HepG2 (cell line): ENCODE results near the gene EFCAB8. TPM values are rescaled to one million over a fixed set of nuclear protein-coding genes. Genes with fewer than 3 reads are reported as not detected.

Experiments
- RBM22 ChIP-seq: fragments of 200-400 bp; formaldehyde crosslinking; optimal IDR thresholded peaks from 2 replicates; pipeline ENCODE3; 2017; ENCODE audit warnings: mild to moderate bottlenecking, low read length, moderate library complexity
- SIN3B ChIP-seq: fragments of 150-350 bp; IDR thresholded peaks from 2 replicates; pipeline ENCODE4 v1.6.1; 2014; ENCODE audit warnings: low read length
- ZNF34 ChIP-seq: sonication (generic); formaldehyde crosslinking; IDR thresholded peaks from 2 replicates; pipeline ENCODE4 v1.4.0; 2020; ENCODE audit warnings: mild to moderate bottlenecking, missing genetic modification reagents, borderline replicate concordance
- ZNF570 ChIP-seq: sonication (generic); formaldehyde crosslinking; IDR thresholded peaks from 2 replicates; pipeline ENCODE4 v1.4.0; 2020; ENCODE audit warnings: mild to moderate bottlenecking, missing genetic modification reagents, borderline replicate concordance
- polyA plus RNA-seq, 8 experiments: library from polyadenylated mRNA; depleted of rRNA in 3 of 8; stranded (reverse) in 7 of 8; unstranded in 1 of 8; fragments of >200 nt; fragmentation: Illumina TruSeq in 4 of 8; extraction: Trizol in 4 of 8; gene quantifications; 2 replicates each; pipeline versions ENCODE4 v1.2.1 to v1.2.3, GENCODE V29; 2011 to 2016; ENCODE audit warnings: low read depth in 4 of 8, missing spikeins in 1 of 8, mixed read lengths in 1 of 8; ENCODE audit not compliant: insufficient read depth in 1 of 8
- total RNA-seq, 5 experiments: library from RNA; depleted of rRNA; stranded (reverse); fragments of >200 nt; fragmentation: Illumina TruSeq; extraction: Trizol; gene quantifications; 2 replicates each; pipeline ENCODE4 v1.2.3, GENCODE V29; 2016; ENCODE audit warnings: low read depth in 1 of 5
- TF ChIP-seq, protein P1 (sequence below): sonication (generic); formaldehyde crosslinking; IDR thresholded peaks from 2 replicates; pipeline ENCODE4 v1.4.0; 2020; ENCODE audit warnings: missing genetic modification reagents
- TF ChIP-seq, protein P2 (sequence below): sonication (generic); formaldehyde crosslinking; IDR thresholded peaks from 2 replicates; pipeline ENCODE4 v1.4.0; 2020; ENCODE audit warnings: missing genetic modification reagents, borderline replicate concordance
- TF ChIP-seq, protein P3 (sequence below): sonication (generic); formaldehyde crosslinking; IDR thresholded peaks from 2 replicates; pipeline ENCODE4 v1.4.0; 2020; ENCODE audit warnings: mild to moderate bottlenecking, missing genetic modification reagents

EFCAB8 gene
- total and polyA plus RNA-seq, 2 of the 13 experiments (the other 11 are each of a cell fraction or from before 2014, with no cell fraction given) = 0.15 to 0.22 TPM

- TF ChIP-seq, protein P1, sequence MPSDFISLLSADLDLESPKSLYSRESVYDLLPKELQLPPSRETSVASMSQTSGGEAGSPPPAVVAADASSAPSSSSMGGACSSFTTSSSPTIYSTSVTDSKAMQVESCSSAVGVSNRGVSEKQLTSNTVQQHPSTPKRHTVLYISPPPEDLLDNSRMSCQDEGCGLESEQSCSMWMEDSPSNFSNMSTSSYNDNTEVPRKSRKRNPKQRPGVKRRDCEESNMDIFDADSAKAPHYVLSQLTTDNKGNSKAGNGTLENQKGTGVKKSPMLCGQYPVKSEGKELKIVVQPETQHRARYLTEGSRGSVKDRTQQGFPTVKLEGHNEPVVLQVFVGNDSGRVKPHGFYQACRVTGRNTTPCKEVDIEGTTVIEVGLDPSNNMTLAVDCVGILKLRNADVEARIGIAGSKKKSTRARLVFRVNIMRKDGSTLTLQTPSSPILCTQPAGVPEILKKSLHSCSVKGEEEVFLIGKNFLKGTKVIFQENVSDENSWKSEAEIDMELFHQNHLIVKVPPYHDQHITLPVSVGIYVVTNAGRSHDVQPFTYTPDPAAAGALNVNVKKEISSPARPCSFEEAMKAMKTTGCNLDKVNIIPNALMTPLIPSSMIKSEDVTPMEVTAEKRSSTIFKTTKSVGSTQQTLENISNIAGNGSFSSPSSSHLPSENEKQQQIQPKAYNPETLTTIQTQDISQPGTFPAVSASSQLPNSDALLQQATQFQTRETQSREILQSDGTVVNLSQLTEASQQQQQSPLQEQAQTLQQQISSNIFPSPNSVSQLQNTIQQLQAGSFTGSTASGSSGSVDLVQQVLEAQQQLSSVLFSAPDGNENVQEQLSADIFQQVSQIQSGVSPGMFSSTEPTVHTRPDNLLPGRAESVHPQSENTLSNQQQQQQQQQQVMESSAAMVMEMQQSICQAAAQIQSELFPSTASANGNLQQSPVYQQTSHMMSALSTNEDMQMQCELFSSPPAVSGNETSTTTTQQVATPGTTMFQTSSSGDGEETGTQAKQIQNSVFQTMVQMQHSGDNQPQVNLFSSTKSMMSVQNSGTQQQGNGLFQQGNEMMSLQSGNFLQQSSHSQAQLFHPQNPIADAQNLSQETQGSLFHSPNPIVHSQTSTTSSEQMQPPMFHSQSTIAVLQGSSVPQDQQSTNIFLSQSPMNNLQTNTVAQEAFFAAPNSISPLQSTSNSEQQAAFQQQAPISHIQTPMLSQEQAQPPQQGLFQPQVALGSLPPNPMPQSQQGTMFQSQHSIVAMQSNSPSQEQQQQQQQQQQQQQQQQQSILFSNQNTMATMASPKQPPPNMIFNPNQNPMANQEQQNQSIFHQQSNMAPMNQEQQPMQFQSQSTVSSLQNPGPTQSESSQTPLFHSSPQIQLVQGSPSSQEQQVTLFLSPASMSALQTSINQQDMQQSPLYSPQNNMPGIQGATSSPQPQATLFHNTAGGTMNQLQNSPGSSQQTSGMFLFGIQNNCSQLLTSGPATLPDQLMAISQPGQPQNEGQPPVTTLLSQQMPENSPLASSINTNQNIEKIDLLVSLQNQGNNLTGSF (CRISPR knock-in tag) = peak; percentile 32; the same call in 1 of the 2 replicates
- TF ChIP-seq SIN3B (0 out of 2 replicates have a peak, but pooled peaks have one; percentile 48), ZNF570 (CRISPR knock-in tag) (no peak), RBM22 (peak; percentile 42), ZNF34 (no peak; the same call in none of the 2 replicates)
- TF ChIP-seq, protein P2, sequence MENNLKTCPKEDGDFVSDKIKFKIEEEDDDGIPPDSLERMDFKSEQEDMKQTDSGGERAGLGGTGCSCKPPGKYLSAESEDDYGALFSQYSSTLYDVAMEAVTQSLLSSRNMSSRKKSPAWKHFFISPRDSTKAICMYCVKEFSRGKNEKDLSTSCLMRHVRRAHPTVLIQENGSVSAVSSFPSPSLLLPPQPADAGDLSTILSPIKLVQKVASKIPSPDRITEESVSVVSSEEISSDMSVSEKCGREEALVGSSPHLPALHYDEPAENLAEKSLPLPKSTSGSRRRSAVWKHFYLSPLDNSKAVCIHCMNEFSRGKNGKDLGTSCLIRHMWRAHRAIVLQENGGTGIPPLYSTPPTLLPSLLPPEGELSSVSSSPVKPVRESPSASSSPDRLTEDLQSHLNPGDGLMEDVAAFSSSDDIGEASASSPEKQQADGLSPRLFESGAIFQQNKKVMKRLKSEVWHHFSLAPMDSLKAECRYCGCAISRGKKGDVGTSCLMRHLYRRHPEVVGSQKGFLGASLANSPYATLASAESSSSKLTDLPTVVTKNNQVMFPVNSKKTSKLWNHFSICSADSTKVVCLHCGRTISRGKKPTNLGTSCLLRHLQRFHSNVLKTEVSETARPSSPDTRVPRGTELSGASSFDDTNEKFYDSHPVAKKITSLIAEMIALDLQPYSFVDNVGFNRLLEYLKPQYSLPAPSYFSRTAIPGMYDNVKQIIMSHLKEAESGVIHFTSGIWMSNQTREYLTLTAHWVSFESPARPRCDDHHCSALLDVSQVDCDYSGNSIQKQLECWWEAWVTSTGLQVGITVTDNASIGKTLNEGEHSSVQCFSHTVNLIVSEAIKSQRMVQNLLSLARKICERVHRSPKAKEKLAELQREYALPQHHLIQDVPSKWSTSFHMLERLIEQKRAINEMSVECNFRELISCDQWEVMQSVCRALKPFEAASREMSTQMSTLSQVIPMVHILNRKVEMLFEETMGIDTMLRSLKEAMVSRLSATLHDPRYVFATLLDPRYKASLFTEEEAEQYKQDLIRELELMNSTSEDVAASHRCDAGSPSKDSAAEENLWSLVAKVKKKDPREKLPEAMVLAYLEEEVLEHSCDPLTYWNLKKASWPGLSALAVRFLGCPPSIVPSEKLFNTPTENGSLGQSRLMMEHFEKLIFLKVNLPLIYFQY (CRISPR knock-in tag) = peak; percentile 93
- TF ChIP-seq, protein P3, sequence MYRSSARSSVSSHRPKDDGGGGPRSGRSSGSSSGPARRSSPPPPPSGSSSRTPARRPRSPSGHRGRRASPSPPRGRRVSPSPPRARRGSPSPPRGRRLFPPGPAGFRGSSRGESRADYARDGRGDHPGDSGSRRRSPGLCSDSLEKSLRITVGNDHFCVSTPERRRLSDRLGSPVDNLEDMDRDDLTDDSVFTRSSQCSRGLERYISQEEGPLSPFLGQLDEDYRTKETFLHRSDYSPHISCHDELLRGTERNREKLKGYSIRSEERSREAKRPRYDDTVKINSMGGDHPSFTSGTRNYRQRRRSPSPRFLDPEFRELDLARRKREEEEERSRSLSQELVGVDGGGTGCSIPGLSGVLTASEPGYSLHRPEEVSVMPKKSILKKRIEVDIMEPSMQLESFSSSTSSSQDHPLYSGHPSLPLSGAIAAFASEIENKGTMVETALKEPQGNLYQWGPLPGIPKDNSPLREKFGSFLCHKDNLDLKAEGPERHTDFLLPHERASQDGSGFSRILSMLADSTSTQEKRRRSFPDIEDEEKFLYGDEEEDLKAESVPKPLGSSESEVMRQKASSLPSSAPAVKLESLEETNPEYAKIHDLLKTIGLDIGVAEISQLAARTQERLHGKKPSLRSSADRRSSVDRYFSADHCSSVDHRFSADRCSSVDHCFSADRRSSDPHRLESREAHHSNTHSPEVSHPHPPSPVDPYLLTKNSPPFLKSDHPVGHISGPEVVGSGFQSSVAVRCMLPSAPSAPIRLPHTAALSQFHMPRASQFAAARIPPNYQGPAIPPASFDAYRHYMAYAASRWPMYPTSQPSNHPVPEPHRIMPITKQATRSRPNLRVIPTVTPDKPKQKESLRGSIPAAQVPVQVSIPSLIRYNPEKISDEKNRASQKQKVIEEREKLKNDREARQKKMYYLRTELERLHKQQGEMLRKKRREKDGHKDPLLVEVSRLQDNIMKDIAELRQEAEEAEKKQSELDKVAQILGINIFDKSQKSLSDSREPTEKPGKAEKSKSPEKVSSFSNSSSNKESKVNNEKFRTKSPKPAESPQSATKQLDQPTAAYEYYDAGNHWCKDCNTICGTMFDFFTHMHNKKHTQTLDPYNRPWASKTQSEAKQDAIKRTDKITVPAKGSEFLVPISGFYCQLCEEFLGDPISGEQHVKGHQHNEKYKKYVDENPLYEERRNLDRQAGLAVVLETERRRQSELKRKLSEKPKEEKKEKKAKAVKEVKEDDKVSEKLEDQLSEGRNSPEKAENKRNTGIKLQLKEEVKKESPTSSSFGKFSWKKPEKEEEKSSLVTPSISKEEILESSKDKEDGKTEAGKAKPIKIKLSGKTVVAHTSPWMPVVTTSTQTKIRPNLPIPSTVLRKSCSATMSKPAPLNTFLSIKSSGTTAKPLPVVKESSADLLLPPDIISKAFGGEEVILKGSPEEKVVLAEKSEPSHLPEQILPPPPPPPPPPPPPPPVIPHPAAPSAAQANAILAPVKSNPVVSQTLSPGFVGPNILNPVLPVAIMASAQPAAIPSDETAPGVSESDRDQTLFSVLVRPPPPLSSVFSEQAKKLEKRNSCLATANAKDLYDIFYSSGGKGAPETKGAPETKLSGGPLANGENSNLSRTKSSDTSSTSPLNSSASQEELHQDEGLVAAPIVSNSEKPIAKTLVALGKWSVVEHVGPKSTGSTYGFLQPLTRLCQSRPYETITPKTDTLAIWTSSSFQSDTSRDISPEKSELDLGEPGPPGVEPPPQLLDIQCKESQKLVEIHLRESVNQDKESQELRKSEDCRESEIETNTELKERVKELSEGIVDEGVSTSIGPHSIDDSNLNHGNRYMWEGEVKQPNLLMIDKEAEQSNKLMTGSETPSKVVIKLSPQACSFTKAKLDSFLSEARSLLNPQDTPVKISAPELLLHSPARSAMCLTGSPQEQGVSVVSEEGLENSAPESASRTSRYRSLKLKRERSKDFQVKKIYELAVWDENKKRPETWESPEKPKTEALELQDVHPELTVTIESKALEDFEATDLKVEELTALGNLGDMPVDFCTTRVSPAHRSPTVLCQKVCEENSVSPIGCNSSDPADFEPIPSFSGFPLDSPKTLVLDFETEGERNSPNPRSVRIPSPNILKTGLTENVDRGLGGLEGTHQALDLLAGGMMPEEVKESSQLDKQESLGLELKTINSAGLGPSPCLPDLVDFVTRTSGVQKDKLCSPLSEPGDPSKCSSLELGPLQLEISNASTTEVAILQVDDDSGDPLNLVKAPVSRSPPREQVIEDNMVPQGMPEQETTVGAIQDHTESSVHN (CRISPR knock-in tag) = 0 out of 2 replicates have a peak, but pooled peaks have one; percentile 58
These were observed 38.6 kb upstream of the EFCAB8 start (continued) for GRCh38 chr20:32819992-32820697.
